ENCODE data around the gene EPHA7.

EPHA7 gene

GRCh38 chr6:93319304-93319703 lies 100.1 kb downstream of the EPHA7 start:
- DNase-seq = no peak

DNA sequence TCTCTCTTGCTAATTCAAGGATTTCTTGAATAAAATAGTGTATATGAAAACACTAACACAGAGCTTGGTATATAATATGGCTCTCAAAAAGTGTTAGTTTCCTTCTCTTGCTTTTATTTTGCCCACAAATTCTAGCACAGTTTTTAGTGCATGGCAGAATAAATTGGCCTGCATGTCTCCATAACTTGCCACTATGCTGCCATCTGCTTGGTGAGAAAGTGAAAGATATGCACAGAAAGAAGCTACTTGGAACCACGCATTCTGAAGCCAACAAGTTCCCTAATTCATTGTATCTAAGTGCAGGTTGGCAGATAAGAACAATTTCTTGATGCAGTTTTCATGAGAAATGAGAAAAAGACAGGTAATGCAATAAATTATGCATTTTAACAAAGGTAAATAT lies 101.2 kb downstream of the EPHA7 start:
- DNase-seq = no peak

DNA sequence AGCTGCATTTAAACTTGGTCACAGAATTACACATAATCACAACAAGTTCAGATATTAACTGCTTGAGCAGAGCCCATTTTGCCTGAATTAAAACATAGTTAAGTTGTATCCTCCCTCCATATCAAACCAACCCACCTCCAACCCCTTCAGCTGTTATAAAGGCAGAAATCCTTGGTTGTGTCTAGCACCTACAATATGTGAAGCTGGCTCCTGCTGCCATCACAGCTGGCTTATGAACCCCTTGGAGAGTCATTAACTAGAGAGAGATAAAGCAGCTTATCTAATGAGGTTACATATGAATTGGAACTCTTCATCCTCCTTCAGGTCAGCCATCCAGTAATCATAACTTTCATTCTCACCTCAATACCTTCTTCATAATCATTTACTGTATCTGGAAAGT lies 101.8 kb downstream of the EPHA7 start:
- DNase-seq = no peak

DNA sequence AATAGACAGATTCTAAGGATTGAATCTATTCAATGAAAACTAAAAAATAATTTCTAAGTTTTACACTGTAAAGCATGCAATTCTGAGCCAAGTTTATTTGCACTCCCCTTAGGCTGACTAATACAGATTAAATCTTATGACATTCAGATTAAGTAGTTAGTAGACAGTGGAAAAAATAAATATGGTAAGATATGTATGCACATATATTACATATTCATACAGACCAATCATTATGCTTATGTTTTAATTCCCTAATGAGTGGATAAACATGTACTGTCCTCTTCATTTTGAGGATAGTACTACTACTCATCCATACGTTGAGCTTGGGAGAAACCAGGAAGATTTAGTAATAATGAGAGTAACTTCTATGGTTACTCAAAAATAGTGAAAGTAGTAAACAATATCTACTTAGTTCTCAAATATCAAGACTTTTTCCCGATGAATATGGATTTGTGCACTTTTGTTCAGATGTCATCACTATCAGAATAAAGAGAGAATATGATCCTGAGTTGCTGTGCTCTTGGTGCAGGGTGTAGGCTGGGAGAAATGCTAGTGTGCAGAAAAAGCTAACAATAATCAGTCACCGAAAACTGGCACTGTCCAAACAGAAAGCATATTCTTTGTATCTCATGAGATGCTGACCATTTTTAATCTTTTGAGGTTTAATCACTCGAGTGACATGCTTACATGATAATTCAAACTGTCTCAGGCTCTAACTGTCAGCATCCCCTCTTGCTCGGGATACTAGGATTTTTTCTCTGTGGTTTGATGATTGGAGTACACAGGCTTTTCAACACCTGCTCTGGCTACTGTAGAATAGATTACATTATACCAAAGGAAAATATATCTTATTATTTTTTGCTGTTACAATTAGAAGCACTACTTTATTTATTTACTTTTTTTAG lies 111.6 kb downstream of the EPHA7 start:
- DNase-seq = no peak

GRCh38 chr6:93305088-93305487 lies 114.3 kb downstream of the EPHA7 start:
- DNase-seq = no peak

DNA sequence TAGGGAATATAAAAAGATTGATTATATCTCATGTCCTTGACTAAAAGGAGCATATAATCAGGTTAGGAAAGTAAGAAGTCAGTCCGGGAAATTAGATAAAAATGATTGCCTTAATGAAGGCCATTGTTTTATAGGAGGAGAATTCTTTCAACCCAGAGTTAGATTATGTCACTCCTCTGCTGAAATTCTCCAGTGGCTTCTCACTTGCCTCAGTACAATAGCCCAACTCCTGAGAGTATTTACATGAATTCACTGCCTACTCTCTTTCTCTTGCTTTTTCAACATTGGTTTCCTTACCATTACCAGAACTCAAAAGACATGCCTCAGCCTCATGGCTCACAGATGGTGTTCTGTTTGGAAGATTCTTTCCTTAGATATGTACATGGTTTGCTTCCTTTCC lies 114.9 kb downstream of the EPHA7 start:
- no peak for DNase-seq

- DNase-seq = no peak
Measured at GRCh38 chr6:93300661-93301060, 118.7 kb downstream of the EPHA7 start.

GRCh38 chr6:93299622-93300021 lies 119.7 kb downstream of the EPHA7 start:
- DNase-seq = no peak

DNA sequence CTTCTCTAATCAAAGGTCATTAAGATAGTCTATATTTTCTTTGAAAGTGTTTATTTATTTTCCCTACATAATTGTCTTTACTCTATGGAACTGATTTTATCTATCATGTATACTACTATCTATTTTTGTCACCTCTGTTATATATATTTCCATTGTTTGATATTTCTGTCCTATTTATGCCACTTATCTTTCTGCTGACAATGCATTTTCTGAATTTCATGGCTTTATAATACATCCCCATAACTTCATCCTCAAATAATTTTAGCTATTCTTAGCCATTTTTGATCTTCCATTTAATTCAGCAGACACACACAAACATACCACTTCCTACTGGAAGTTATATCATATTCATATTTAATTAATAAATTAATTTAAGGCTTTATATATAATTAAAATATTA lies 123.7 kb downstream of the EPHA7 start:
- no peak for DNase-seq

- no peak for DNase-seq
Measured at GRCh38 chr6:93294879-93295278, 124.5 kb downstream of the EPHA7 start.

DNA sequence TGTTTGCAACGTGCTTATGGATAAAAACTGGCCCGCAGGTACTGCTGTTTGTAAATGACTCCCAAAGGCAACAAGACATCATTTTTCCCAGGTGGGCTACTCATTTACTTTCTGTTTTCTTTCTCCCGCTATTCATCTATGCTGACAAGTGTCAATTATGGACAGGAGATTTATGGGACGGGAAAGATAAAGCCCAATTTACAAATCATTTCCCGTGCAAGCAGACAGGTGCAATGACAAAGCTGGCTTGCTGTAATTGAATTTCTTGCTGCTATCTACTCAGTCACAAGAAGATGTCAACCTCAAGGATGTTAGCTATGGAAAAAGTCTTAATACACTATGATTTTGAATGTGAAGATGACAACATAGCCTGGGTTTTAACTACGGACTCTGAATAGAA lies 125.5 kb downstream of the EPHA7 start:
- no peak for DNase-seq

DNA sequence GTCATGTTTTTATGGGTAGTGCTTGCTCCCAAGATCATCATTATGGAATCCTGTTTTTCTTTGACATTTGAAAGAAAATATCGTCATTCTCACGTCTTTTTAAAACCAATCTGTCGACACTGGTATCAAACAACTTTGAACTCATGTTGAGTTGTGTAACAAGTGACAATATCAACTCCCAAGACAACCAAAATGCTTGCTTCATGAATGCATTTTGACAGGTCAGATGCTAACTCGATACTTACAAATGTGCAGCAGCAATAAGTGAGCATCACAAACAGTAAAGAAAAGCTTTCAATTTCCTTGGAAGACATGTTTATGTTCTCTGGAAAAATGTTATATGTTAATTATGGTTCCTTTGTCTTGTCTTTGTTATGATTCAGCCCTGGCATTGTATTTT lies 125.9 kb downstream of the EPHA7 start:
- no peak for DNase-seq

DNA sequence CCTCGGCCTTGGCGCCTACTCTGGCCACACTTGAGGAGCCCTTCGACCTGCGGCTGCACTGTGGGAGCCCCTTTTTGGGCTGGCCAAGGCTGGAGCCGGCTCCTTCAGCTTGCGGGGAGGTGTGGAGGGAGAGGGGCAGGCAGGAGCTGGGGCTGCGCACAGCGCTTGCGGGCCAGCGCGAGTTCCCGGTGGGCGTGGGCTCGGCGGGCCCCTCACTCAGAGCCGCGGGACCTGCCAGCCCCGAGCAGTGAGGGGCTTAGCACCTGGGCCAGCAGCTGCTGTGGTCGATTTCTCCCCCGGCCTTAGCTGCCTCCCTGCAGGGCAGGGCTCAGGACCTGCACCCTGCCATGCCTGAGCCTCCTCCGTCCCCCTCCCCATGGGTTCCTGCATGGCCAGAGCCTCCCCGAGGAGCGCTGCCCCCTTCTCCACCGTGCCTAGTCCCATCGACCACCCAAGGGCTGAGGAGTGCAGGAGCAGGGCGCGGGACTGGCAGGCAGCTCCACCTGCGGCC lies 136.8 kb downstream of the EPHA7 start:
- DNase-seq = no peak

- no peak for DNase-seq
Measured at GRCh38 chr6:93278241-93278640, 141.1 kb downstream of the EPHA7 start.

GRCh38 chr6:93272896-93273295 lies 146.5 kb downstream of the EPHA7 start:
- DNase-seq = no peak

GRCh38 chr6:93272211-93272610 lies 147.1 kb downstream of the EPHA7 start:
- DNase-seq = no peak

GRCh38 chr6:93266116-93266817 lies 153.1 kb downstream of the EPHA7 start:
- DNase-seq = no peak

DNA sequence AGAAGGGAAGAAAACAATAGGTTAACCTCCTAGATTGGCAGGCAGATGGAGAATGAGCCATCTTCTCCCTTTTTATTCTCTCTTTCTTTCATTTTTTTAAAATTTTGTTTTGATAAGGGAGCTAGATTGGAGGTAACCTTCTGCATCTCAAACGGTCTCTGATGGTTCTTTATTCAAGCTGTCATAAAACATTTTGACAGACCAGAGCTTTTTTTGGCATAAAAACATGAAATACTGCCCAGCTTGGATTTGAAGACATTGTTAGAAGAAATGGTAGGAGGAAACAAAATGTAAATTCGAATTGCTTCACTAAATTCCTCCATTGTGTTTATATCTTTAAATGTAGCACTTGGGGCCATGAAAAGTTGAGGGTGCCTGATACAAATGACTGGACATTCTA lies 158.5 kb downstream of the EPHA7 start:
- DNase-seq = no peak

GRCh38 chr6:93259332-93259731 lies 160.0 kb downstream of the EPHA7 start:
- no peak for DNase-seq

GRCh38 chr6:93252930-93253329 lies 166.4 kb downstream of the EPHA7 start:
- DNase-seq = no peak

DNA sequence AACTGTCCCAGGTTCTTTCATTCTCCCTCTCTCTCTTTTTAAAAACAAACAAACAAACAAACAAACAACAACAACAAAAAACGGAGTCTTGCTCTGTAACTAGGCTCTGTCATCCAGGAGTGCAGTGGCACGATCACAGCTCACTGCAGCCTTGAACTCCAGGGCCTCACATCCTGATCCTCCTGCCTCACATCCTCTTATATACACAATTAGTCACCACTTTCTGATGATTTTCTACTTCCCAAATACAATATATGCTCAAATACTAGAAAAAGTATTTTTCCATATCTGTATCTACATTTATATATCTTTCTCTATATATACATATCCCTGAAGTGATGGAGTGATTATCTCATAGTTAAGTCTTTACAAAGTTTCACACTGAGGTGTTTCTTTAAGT lies 170.7 kb downstream of the EPHA7 start:
- no peak for DNase-seq

GRCh38 chr6:93243231-93243778 lies 176.1 kb downstream of the EPHA7 start:
- no peak for DNase-seq

DNA sequence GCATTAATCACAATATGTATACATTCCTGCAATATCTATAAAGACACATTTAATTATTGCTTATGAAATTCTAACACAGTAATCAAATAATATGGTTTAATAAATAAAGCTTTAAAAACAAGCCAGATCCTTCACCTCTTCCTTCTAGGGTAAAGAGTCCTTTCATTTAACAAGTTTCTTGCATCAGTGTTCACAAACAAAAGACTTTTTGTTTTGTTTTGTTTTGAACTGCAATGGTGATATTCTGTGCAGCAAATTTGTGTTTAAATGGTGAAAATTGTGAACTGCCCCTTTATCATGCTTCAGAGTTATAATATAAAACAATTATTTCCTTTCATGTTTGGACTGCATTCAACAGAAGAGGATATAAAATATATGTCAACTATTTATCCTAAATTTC lies 177.3 kb downstream of the EPHA7 start:
- no peak for DNase-seq

GRCh38 chr6:93238632-93239031 lies 180.7 kb downstream of the EPHA7 start:
- no peak for DNase-seq

Measured in CD4-positive, alpha-beta T cell treated with Interleukin-17A for 4 hours (primary cell).